ENCODE data around the gene ID1. TPM values are rescaled to one million over a fixed set of nuclear protein-coding genes. Genes with fewer than 3 reads are reported as not detected.

ID1 gene
- total and polyA plus RNA-seq, 2 of the 13 experiments (the other 11 are each of a cell fraction or from before 2014, with no cell fraction given) = 320 to 419 TPM

DNA sequence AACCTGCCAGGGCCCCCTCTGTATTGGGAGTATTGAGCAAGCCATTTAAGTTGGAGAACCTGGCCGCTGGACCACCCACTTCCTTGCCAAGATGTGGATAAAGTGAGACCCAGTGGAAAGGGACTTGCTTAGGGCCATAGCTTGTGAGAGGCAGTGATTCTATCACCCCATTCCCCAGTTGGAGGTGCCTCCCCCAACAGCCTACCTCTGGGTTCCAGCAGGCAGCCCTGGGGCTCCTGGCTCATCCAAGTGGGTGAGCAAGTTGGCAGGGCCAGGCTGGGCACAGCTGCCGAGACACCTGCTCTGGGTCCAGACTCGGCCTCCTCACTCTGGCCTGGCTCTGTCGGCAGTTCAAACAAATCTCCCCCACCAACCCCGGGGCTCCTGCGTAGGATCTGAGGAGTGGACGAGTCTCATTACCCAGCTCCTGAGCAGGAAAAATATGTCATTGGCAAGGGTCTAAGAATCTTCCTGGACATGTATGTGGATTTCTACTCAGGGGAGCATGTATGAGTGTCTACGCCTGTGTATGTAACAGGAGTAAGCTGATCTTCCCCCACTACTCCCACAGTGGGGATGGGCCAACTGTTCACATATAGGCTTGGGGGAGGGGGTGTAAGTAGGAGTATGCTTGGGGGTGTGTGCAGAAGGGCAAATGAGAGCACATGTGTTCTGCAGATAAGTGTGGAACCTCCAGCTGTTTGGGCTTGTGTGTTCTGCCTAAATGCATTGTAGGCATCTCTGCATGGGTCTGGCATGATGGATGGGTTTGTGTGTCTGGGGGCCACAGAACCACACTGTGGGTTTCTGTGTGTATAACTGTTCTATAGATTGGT, 1.9 kb downstream of the ID1 start (continued):
- TF ChIP-seq SRSF1 (optimal IDR thresholded peaks at IDR 0.05; ENCODE audit: low read depth, low read length) = peak; percentile 43
- TF ChIP-seq, protein P1, sequence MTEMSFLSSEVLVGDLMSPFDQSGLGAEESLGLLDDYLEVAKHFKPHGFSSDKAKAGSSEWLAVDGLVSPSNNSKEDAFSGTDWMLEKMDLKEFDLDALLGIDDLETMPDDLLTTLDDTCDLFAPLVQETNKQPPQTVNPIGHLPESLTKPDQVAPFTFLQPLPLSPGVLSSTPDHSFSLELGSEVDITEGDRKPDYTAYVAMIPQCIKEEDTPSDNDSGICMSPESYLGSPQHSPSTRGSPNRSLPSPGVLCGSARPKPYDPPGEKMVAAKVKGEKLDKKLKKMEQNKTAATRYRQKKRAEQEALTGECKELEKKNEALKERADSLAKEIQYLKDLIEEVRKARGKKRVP (CRISPR knock-in tag; IDR thresholded peaks at IDR 0.05) = peak in 1 of 2 experiments; percentile 44; a peak in 1 of 4 replicates
- TF ChIP-seq YEATS4 (CRISPR knock-in tag; IDR thresholded peaks at IDR 0.05; ENCODE audit: borderline replicate concordance) = peak; percentile 68
- TF ChIP-seq NFKBIZ (CRISPR knock-in tag; IDR thresholded peaks at IDR 0.05) = peak; percentile 35; the same call in 1 of the 2 replicates
- no peak; the same call in 1 of the 2 replicates for TF ChIP-seq ZNF800 (CRISPR knock-in tag; IDR thresholded peaks at IDR 0.05)
- TF ChIP-seq ZNF713 (CRISPR knock-in tag; IDR thresholded peaks at IDR 0.05) = peak; percentile 60; the same call in 1 of the 2 replicates
- peak; percentile 10 for TF ChIP-seq U2AF1 (optimal IDR thresholded peaks at IDR 0.05; ENCODE audit: low read depth, low read length)
- peak; percentile 25 for TF ChIP-seq ZNF781 (CRISPR knock-in tag; IDR thresholded peaks at IDR 0.05; ENCODE audit: borderline replicate concordance, not compliant biosample characterization)
- TF ChIP-seq ZNF142 (CRISPR knock-in tag; IDR thresholded peaks at IDR 0.05) = no peak; the same call in none of the 2 replicates
- peak; percentile 92 for TF ChIP-seq NRL (CRISPR knock-in tag; IDR thresholded peaks at IDR 0.05; ENCODE audit: borderline replicate concordance)
- TF ChIP-seq TSC22D2 (CRISPR knock-in tag; IDR thresholded peaks at IDR 0.05; ENCODE audit: borderline replicate concordance) = peak; percentile 34; the same call in 1 of the 2 replicates
- TF ChIP-seq KDM1A (CRISPR knock-in tag; IDR thresholded peaks at IDR 0.05) = peak; percentile 85
- TF ChIP-seq ZNF251 (CRISPR knock-in tag; IDR thresholded peaks at IDR 0.05) = no peak
- no peak; the same call in 1 of the 2 replicates for TF ChIP-seq KLF15 (CRISPR knock-in tag; IDR thresholded peaks at IDR 0.05; ENCODE audit: borderline replicate concordance)
- TF ChIP-seq GPN1 (CRISPR knock-in tag; IDR thresholded peaks at IDR 0.05; ENCODE audit: borderline replicate concordance) = 0 out of 2 replicates have a peak, but pooled peaks have one; percentile 70
- peak; percentile 82 for TF ChIP-seq CBX5 (CRISPR knock-in tag; IDR thresholded peaks at IDR 0.05; ENCODE audit: borderline replicate concordance)
- TF ChIP-seq FOXJ3 (CRISPR knock-in tag; IDR thresholded peaks at IDR 0.05; ENCODE audit: borderline replicate concordance) = no peak
- peak; percentile 25 for TF ChIP-seq GATAD2A (CRISPR knock-in tag; IDR thresholded peaks at IDR 0.05)

Data from HepG2 (cell line).